H9 (cell line): ENCODE results near the gene LMNTD2. TPM values are rescaled to one million over a fixed set of nuclear protein-coding genes. Genes with fewer than 3 reads are reported as not detected.

Source experiments
- DNase-seq: peaks from one replicate; pipeline ENCODE4 v3.0.0-alpha.2; 2017
- H2AFZ ChIP-seq: one replicate; pipeline ENCODE4 v1.6.1; 2013; ENCODE audit warnings: mild to moderate bottlenecking, low read length, control low read depth, moderate library complexity
- H2AK5ac ChIP-seq: 2 replicates; pipeline ENCODE4 v1.6.1; 2013; ENCODE audit warnings: low read length, control low read depth, mixed read lengths; ENCODE audit not compliant: insufficient read length
- H2BK120ac ChIP-seq: one replicate; pipeline ENCODE4 v1.6.1; 2013; ENCODE audit warnings: low read depth, mild to moderate bottlenecking, low read length, control low read depth, inconsistent platforms; ENCODE audit not compliant: poor library complexity, severe bottlenecking
- H2BK12ac ChIP-seq: 2 replicates; pipeline ENCODE4 v1.6.1; 2013; ENCODE audit warnings: low read length, control low read depth, mixed read lengths, low read depth; ENCODE audit not compliant: insufficient read length
- H2BK15ac ChIP-seq: 2 replicates; pipeline ENCODE4 v1.6.1; 2013; ENCODE audit warnings: low read depth, low read length, control low read depth
- H2BK20ac ChIP-seq: one replicate; pipeline ENCODE4 v1.6.1; 2013; ENCODE audit warnings: low read depth, mild to moderate bottlenecking, low read length, control low read depth, inconsistent platforms; ENCODE audit not compliant: poor library complexity, severe bottlenecking
- H2BK5ac ChIP-seq: 2 replicates; pipeline ENCODE4 v1.6.1; 2013; ENCODE audit warnings: low read length, control low read depth, mixed read lengths; ENCODE audit not compliant: insufficient read length
- H3K14ac ChIP-seq: 2 replicates; pipeline ENCODE4 v1.6.1; 2013; ENCODE audit warnings: low read length, control low read depth; ENCODE audit not compliant: insufficient read depth
- H3K18ac ChIP-seq: 2 replicates; pipeline ENCODE4 v1.6.1; 2013; ENCODE audit warnings: low read depth, mild to moderate bottlenecking, mixed read lengths, low read length, control low read depth; ENCODE audit not compliant: insufficient read length
- H3K23ac ChIP-seq: 2 replicates; pipeline ENCODE4 v1.6.1; 2013; ENCODE audit warnings: low read length, control low read depth, mixed read lengths, low read depth; ENCODE audit not compliant: insufficient read length
- H3K23me2 ChIP-seq: 2 replicates; pipeline ENCODE4 v1.6.1; 2013; ENCODE audit warnings: low read depth, mild to moderate bottlenecking, mixed read lengths, low read length, control low read depth; ENCODE audit not compliant: insufficient read length, poor library complexity, severe bottlenecking
- H3K27ac ChIP-seq: 2 replicates; pipeline ENCODE4 v1.5.1; 2013; ENCODE audit warnings: low read length, control low read depth, mixed read lengths, low read depth; ENCODE audit not compliant: insufficient read length
- H3K27me3 ChIP-seq: 2 replicates; pipeline ENCODE4 v1.6.1; 2013; ENCODE audit warnings: low read length, control low read depth, inconsistent platforms; ENCODE audit not compliant: insufficient read depth
- H3K4ac ChIP-seq: 2 replicates; pipeline ENCODE4 v1.6.1; 2013; ENCODE audit warnings: low read depth, mild to moderate bottlenecking, control low read depth, inconsistent platforms, low read length, moderate library complexity
- H3K4me1 ChIP-seq: 2 replicates; pipeline ENCODE4 v1.6.1; 2013; ENCODE audit warnings: low read length, control low read depth, inconsistent platforms; ENCODE audit not compliant: insufficient read depth
- H3K4me2 ChIP-seq: 2 replicates; pipeline ENCODE4 v1.6.1; 2013; ENCODE audit warnings: low read length, control low read depth, mixed read lengths; ENCODE audit not compliant: insufficient read length, insufficient read depth
- H3K56ac ChIP-seq: 2 replicates; pipeline ENCODE4 v1.6.1; 2013; ENCODE audit warnings: low read depth, mild to moderate bottlenecking, mixed read lengths, low read length, control low read depth; ENCODE audit not compliant: insufficient read length
- H3K79me1 ChIP-seq: 2 replicates; pipeline ENCODE4 v1.6.1; 2013; ENCODE audit warnings: low read depth, mild to moderate bottlenecking, moderate library complexity, low read length, control low read depth, inconsistent platforms; ENCODE audit not compliant: insufficient read depth, poor library complexity, severe bottlenecking
- H3K79me2 ChIP-seq: 2 replicates; pipeline ENCODE4 v1.6.1; 2013; ENCODE audit warnings: low read length, control low read depth, inconsistent platforms; ENCODE audit not compliant: insufficient read depth
- H3K9ac ChIP-seq: 2 replicates; pipeline ENCODE4 v1.6.1; 2013; ENCODE audit warnings: low read length, control low read depth, mixed read lengths; ENCODE audit not compliant: insufficient read length; ENCODE audit errors: extremely low read depth
- H3K9me3 ChIP-seq: one replicate; pipeline ENCODE4 v1.6.1; 2013; ENCODE audit warnings: low read depth, low read length, inconsistent platforms; ENCODE audit not compliant: control insufficient read depth
- H3T11ph ChIP-seq: one replicate; pipeline ENCODE4 v1.6.1; 2013; ENCODE audit warnings: mild to moderate bottlenecking, low read length, control low read depth, inconsistent platforms
- H4K20me1 ChIP-seq: one replicate; pipeline ENCODE4 v1.6.1; 2013; ENCODE audit not compliant: control insufficient read depth, insufficient read length, insufficient read depth
- H4K5ac ChIP-seq: 2 replicates; pipeline ENCODE4 v1.6.1; 2013; ENCODE audit warnings: low read depth, mild to moderate bottlenecking, mixed read lengths, low read length, control low read depth; ENCODE audit not compliant: insufficient read length
- H4K8ac ChIP-seq: replicated peaks from 2 replicates; pipeline ENCODE4 v1.6.1; 2013; ENCODE audit warnings: low read length, control low read depth, mixed read lengths, low read depth; ENCODE audit not compliant: insufficient read length
- H4K91ac ChIP-seq: 2 replicates; pipeline ENCODE4 v1.6.1; 2013; ENCODE audit warnings: low read depth, mild to moderate bottlenecking, moderate library complexity, mixed read lengths, low read length, control low read depth; ENCODE audit not compliant: insufficient read length
- H3K27ac Mint-ChIP-seq, 3 experiments: 2 replicates in 2 of 3; 3 replicates in 1 of 3; pipeline ENCODE4 v1.8.0; 2020 to 2021; ENCODE audit warnings: mixed read lengths in 3 of 3, mild to moderate bottlenecking in 1 of 3, moderate library complexity in 1 of 3
- H3K27me3 Mint-ChIP-seq: 2 replicates; pipeline ENCODE4 v1.8.0; 2021; ENCODE audit warnings: low read depth, mild to moderate bottlenecking, moderate library complexity, mixed read lengths
- H3K36me3 Mint-ChIP-seq, 3 experiments: 2 replicates in 2 of 3; 3 replicates in 1 of 3; pipeline ENCODE4 v1.8.0; 2020 to 2021; ENCODE audit warnings: low read depth in 3 of 3, mixed read lengths in 3 of 3; ENCODE audit not compliant: insufficient read depth in 1 of 3
- H3K4me1 Mint-ChIP-seq, 2 experiments: 2 replicates each; pipeline ENCODE4 v1.8.0; 2020; ENCODE audit warnings: mixed read lengths in 2 of 2
- H3K4me3 Mint-ChIP-seq, 2 experiments: 2 replicates in 1 of 2; 3 replicates in 1 of 2; pipeline ENCODE4 v1.8.0; 2020 to 2021; ENCODE audit warnings: mild to moderate bottlenecking in 2 of 2, mixed read lengths in 2 of 2, moderate library complexity in 1 of 2
- H3K9me3 Mint-ChIP-seq, 2 experiments: 2 replicates in 1 of 2; 3 replicates in 1 of 2; pipeline ENCODE4 v1.8.0; 2020; ENCODE audit warnings: mild to moderate bottlenecking in 2 of 2, mixed read lengths in 2 of 2, moderate library complexity in 1 of 2
- WGBS: extraction: QIAGEN DNeasy Blood & Tissue Kit; methylation state at CpG from one replicate; pipeline ENCODE4 v1.1.7; 2013; ENCODE audit warnings: missing lambda C conversion rate, low lambda C conversion rate, mixed read lengths; ENCODE audit not compliant: insufficient read length; ENCODE audit errors: extremely low coverage; 5-methylcytosine and 5-hydroxymethylcytosine counted together
- total RNA-seq: library from RNA; stranded (reverse); gene quantifications from 2 replicates; pipeline ENCODE4 v1.2.1, GENCODE V29; 2021
- TF ChIP-seq, protein P1 (sequence below): fragments of 200-600 bp; sonication (generic); conservative IDR thresholded peaks from 3 replicates; pipeline ENCODE4 v1.8.0; 2021; ENCODE audit warnings: antibody characterized with exemption, mild to moderate bottlenecking

LMNTD2 gene
- total RNA-seq, 1 experiment from 2014 or later, result 4.7 TPM

DNA sequence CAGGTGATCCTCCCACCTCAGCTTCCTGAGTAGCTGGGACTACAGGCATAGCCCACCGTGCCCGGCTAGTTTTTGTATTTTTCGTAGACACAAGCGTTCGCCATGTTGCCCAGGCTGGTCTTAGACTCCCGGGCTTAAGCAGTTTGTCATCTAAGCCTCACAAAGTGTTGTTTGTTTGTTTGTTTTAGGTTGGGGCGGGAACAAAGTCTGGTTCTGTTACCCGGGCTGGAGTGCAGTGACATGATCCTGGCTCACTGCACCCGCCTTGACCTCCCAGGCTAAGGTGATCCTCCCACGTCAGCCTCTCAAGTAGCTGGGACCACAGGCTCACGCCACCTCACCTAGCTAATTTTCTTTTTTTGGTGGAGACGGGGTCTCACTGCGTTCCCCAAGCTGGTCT is 42.6 kb upstream of the LMNTD2 start:
- Histone ChIP-seq H4K20me1 (peaks cover 3% of the 10 kb centered on the region), H3K79me1 (no peaks in the 10 kb centered on the region), H3K23me2 (no peaks in the 10 kb centered on the region), H3K4ac (no peak overlapping the region), H3K27me3 (no peaks in the 10 kb centered on the region), H3K79me2 (no peaks in the 10 kb centered on the region), H3K4me2 (no peak overlapping the region), H3K23ac (no peak overlapping the region), H2BK5ac (no peak overlapping the region), H2BK120ac (no peak overlapping the region), H3K56ac (no peak overlapping the region), H3K27ac (no peak overlapping the region), H3K9me3 (no peaks in the 10 kb centered on the region), H2BK15ac (no peak overlapping the region), H3K4me1 (no peaks in the 10 kb centered on the region), H3K9ac (no peak overlapping the region), H3K14ac (no peak overlapping the region), H2AFZ (no peak overlapping the region), H3T11ph (no peak overlapping the region), H4K5ac (no peak overlapping the region), H2AK5ac (no peak overlapping the region), H4K8ac (no peak overlapping the region), H4K91ac (no peak overlapping the region), H3K18ac (no peak overlapping the region), H2BK20ac (no peak overlapping the region), H2BK12ac (no peak overlapping the region)
- Mint-ChIP-seq H3K4me3 (no peak overlapping the region), H3K27ac (no peak overlapping the region), H3K9me3 (no peaks in the 10 kb centered on the region), H3K27me3 (no peaks in the 10 kb centered on the region), H3K36me3 (peaks cover 38 to 76% (median 74%) of the 10 kb centered on the region in 3 experiments; a peak in 6 of 7 replicates), H3K4me1 (no peaks in the 10 kb centered on the region)
- WGBS, result no CpG with 5 or more reads among the region's 13 CpGs
- TF ChIP-seq, protein P1, sequence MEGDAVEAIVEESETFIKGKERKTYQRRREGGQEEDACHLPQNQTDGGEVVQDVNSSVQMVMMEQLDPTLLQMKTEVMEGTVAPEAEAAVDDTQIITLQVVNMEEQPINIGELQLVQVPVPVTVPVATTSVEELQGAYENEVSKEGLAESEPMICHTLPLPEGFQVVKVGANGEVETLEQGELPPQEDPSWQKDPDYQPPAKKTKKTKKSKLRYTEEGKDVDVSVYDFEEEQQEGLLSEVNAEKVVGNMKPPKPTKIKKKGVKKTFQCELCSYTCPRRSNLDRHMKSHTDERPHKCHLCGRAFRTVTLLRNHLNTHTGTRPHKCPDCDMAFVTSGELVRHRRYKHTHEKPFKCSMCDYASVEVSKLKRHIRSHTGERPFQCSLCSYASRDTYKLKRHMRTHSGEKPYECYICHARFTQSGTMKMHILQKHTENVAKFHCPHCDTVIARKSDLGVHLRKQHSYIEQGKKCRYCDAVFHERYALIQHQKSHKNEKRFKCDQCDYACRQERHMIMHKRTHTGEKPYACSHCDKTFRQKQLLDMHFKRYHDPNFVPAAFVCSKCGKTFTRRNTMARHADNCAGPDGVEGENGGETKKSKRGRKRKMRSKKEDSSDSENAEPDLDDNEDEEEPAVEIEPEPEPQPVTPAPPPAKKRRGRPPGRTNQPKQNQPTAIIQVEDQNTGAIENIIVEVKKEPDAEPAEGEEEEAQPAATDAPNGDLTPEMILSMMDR, result no peak
- no peak for DNase-seq
